ENCODE data around the gene SMAD6. TPM values are rescaled to one million over a fixed set of nuclear protein-coding genes. Genes with fewer than 3 reads are reported as not detected.
A peak's percentile ranks its signal among the peaks of the same experiment; 100 is the strongest.

SMAD6 gene
- total RNA-seq, 1 donor from 2014 or later, result 20.8 TPM

DNA sequence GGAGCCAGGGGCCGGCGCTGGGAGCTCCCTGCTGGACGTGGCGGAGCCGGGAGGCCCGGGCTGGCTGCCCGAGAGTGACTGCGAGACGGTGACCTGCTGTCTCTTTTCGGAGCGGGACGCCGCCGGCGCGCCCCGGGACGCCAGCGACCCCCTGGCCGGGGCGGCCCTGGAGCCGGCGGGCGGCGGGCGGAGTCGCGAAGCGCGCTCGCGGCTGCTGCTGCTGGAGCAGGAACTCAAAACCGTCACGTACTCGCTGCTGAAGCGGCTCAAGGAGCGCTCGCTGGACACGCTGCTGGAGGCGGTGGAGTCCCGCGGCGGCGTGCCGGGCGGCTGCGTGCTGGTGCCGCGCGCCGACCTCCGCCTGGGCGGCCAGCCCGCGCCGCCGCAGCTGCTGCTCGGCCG lies 1.5 kb downstream of the SMAD6 start:
- DNase-seq (ENCODE audit: low read depth), result no peak

- DNase-seq (ENCODE audit: low read depth), result no peak
Observed at GRCh38 chr15:66704019-66704802, 2.2 kb downstream of the SMAD6 start.

- no peak for DNase-seq (ENCODE audit: low read depth)
Observed at GRCh38 chr15:66704803-66705153, 2.7 kb downstream of the SMAD6 start.

DNA sequence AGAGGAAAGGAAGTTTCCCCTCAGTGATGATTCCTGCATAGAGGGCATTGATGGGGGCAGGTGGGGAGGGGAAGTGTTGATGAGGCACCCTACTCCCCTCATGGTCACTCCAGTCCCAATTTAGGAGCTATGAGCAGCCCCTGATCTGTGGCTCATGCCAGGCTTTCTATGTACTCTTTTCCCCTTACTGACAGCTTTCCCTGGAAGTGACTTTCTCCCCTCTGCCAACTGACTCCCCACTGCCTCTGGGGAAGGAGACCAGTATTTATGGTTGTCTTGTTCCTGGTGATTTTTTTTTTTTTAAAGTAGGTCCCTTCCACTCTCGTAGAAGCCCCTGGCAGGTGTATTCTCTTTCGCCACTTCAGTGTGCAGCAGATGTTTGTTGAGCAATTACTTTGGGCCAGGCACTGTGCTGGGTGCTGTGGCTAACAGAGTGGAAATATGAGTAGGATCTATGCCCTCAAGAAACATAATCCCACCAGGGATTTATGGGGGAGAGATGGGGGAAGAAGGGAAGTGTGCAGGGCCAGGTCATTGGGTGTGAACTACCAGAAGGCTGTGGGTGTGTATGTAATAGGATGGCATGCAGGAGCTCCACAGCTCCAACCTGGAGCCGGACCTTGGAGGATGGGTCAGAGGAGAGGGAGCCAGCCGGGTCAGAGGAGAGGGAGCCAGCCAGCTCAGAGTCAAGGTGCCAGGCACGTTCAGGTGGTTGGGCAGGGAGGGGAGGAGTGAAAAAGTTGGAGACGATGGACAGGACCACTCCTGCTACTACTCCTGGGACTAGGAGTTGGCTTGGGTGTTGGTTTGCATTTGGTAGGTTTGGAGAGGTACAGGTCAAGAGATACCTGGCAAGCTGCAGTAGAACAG lies 3.5 kb downstream of the SMAD6 start:
- DNase-seq (ENCODE audit: low read depth), result no peak

- no peak for DNase-seq (ENCODE audit: low read depth)
Observed at GRCh38 chr15:66706225-66706732, 4.2 kb downstream of the SMAD6 start.

DNA sequence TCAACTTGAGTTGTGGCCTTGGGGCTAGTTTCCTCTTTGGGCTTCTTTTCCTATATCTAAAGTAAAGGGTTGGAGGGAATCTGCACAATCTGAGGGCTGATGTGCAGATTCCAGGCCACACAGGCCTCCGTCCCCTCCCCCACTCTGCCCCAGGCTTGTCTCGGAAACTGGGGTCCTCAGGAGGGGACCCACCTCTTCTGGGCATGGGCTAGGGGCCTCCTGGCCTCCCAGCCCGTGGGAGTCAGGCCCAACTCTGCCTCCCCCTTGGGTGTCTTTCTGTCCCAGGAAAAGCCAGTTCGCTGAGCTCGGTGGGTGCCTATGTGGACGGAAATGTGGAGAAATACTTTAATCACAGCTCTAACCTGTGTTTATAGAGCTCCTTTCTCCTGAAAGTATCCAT lies 4.8 kb downstream of the SMAD6 start:
- DNase-seq (ENCODE audit: low read depth), result no peak

- DNase-seq (ENCODE audit: low read depth), result peak; percentile 54
Observed at GRCh38 chr15:66707310-66708082, 5.5 kb downstream of the SMAD6 start.

DNA sequence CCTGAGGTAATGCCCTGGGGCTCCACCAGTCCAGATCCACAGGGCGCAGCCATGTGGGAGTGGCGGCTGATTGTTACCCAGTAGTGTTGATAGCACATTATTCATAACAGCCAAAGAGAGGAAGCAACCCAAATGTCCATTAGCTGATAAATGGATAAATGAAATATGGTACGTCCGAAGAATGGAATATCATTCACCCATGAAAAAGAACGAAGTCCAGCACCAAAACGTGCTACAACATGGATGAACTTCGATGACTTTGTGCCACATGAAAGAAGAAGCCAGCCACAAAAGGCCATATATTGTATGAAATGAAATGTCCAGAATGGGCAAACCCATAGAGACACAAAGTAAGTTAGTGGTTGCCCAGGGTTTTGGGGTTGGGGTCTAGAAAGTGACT lies 6.4 kb downstream of the SMAD6 start:
- no peak for DNase-seq (ENCODE audit: low read depth)

DNA sequence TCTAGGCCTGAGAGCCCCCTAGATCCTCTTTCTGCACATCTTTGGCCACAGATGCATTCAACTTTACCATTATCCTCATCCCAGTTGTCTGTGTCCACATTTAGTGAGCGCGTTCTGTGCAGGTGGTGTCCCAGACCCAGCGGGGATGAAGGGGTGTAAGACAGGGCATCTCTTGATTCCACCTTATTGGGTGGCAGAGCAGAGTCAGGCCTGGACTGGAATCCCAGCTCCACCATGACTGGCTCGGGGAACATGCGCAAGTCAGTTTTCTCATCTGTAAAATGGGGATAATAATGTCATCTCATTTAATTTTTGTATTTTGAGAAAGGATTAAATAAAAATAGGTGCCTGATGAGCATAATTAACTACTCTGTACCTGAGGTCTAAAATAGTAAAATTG lies 7.8 kb downstream of the SMAD6 start:
- DNase-seq (ENCODE audit: low read depth), result no peak

DNA sequence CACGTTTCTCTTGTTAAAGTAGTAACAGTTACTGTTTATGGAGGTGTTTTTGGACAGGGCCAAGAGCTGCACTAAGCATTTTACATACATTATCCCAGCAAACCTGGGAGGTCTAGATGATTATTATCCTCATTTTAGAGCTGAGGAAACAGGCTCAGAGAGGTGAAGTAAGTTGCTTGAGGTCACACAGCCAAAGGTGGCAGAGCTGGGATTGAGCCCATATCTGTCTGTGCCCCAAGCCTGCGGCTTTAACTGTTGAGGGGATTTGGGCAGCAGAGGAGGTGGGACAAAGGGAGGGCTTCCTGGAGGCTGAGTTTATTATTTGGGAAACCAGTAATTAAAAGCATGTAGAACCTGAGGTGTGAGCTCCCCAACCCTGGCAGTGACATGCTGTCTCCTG lies 9.2 kb downstream of the SMAD6 start:
- no peak for DNase-seq (ENCODE audit: low read depth)

- DNase-seq (ENCODE audit: low read depth), result no peak
Observed at GRCh38 chr15:66711862-66712261, 9.8 kb downstream of the SMAD6 start.

DNA sequence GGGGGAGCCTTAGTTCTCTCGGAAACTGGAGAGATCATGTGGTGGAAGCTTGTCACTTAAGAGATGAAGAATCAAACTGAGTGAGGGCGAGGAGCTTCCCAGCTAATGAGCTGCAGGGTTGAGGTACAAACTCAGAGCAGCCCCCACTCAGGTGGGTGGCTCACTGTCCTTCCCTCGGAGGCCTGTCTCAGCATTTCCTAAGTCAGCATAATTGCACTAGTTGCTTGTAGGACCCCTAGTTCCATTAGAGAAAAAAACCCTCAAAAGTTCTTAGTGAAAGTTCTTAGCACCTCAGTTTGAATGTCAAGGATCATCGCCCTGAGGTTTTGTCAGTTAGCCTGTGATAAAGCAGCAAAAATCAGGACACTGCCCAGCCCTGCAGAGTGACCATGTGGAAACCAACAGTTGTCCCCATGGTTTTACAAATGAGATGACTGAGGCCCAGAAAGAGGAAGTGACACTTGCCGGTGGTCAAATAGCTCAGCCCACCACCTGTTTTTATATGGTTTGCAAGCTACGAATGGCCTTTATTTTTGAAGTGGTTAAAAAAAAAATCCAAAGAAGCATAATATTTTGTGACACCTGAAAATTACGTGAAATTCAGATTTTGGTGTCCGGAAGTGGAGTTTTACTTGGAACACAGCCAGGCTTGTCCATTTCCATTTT lies 11.9 kb downstream of the SMAD6 start:
- no peak for DNase-seq (ENCODE audit: low read depth)

DNA sequence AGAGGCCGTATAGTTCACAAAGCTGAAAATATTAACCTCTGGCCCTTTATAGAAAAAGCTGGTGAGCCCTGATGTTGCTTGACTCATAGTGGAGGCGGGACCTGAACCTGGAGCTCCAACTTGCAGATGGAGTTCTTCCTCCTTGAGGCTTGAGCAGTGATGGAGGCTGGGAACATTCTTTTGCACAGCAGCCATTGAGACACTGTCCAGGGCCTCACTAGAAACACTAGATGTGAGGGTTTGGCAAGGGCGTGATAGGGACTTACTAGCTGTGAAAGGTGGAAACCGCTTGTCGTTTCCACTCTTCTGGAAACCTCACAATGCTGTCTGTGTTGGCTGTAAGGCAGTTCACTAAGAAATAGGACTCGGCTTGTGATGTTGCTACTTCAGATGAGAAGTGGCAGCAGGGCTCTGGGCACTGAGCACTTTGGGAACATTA lies 12.5 kb downstream of the SMAD6 start:
- peak; percentile 66 for DNase-seq (ENCODE audit: low read depth)

GRCh38 chr15:66715181-66715624 lies 13.2 kb downstream of the SMAD6 start:
- peak; percentile 87 for DNase-seq (ENCODE audit: low read depth)

DNA sequence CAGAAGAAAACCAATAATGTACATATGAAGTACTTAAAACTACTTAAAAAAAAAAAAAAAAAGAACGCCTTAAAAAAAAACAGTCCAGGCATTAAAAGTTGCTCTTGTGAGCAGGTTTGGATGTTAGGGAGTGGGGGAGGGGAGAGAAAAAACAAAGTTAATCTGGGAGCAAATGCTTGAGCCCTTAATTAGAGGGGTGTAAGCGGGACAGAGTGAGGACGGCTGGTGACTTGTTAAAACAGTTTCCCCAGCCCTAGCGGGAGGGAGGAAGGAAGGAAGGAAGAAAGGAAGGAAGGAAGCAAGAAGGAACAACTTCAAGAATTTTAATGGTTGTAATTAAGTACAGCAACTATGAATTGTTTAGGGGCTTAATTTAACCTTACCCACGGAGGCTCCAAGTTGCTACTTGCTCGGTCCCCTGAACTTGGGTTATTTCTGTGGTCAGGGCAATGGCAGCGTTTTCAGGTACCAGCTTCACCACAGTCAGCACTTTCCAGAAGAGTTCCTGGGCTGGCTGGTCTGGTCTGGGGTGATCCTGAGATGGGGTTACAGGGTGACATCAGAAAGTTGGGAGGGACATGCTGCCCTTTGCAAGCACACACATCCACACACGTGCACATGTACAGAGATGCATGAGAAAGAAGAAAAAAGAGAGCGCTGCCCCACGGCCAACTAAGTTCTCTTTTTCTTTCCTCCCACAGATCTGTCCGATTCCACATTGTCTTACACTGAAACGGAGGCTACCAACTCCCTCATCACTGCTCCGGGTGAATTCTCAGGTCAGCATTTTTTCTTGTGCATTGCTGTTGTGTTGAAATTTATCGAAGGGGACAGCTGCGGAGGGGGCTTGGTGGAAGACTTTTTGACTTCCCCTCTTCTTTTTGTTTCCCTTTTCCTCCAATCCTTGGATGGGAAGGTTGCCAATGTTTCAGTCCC lies 14.0 kb downstream of the SMAD6 start:
- no peak for DNase-seq (ENCODE audit: low read depth)

- no peak for DNase-seq (ENCODE audit: low read depth)
Observed at GRCh38 chr15:66716656-66717020, 14.6 kb downstream of the SMAD6 start.

- DNase-seq (ENCODE audit: low read depth), result no peak
Observed at GRCh38 chr15:66718220-66718988, 16.4 kb downstream of the SMAD6 start.

DNA sequence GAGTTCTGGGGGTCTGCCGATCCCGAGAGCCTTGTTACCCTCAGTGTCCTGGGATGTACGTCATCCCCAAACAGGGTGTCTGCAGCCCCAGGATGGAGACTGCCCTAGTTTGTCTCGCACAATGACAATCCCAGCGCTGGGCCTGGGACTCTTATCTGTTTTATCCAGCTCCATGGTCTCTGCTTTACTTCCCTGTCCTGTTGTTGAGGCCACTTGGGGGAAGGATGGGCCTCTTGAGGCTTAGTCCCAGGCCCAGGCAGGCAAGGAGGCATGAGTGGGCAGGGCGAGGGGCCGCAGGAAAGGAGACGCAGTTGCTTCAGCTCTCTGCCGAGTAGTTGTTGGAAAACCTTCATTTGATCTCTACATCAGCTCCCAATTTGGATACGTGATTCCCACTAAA lies 17.4 kb downstream of the SMAD6 start:
- DNase-seq (ENCODE audit: low read depth), result no peak

GRCh38 chr15:66720206-66721010 lies 18.4 kb downstream of the SMAD6 start:
- peak; percentile 87 for DNase-seq (ENCODE audit: low read depth)
